Activated CD4-positive, alpha-beta T cell treated with anti-CD3 and anti-CD28 coated beads for 48 hours (primary cell): ENCODE results near the gene NCMAP.
"Not testable (repeated sequence)": the region's sequence is repeated elsewhere in the genome, so short reads cannot be mapped to it uniquely, and the experiment has no call there.

Experiments used
- DNase-seq: peaks from one replicate; pipeline ENCODE4 v3.0.0-alpha.2; 2020

The NCMAP gene

GRCh38 chr1:24555591-24556413, at the start of gene NCMAP:
Gene NCMAP, plus strand, starts transcription at chr1:24556087. Its CDS starts 39,344 bp downstream, at chr1:24595431.
- DNase-seq = peak; percentile 40

GRCh38 chr1:24506691-24507381, 49.1 kb upstream of the NCMAP start:
- DNase-seq = no peak

- no peak for DNase-seq
Observed at GRCh38 chr1:24507405-24507804, 48.5 kb upstream of the NCMAP start.

GRCh38 chr1:24508911-24509310, 47.0 kb upstream of the NCMAP start:
- no peak for DNase-seq

GRCh38 chr1:24513706-24514105, 42.2 kb upstream of the NCMAP start:
- DNase-seq = no peak

GRCh38 chr1:24514946-24515345, 40.9 kb upstream of the NCMAP start:
- DNase-seq = no peak

GRCh38 chr1:24515671-24516209, 40.1 kb upstream of the NCMAP start:
- DNase-seq = not testable (repeated sequence)

GRCh38 chr1:24516506-24516905, 39.4 kb upstream of the NCMAP start:
- DNase-seq = no peak

- no peak for DNase-seq
Observed at GRCh38 chr1:24517898-24518297, 38.0 kb upstream of the NCMAP start.

GRCh38 chr1:24520282-24520681, 35.6 kb upstream of the NCMAP start:
- not testable (repeated sequence) for DNase-seq

- no peak for DNase-seq
Observed at GRCh38 chr1:24525606-24526005, 30.3 kb upstream of the NCMAP start.

- no peak for DNase-seq
Observed at GRCh38 chr1:24526045-24526444, 29.8 kb upstream of the NCMAP start.

- peak; percentile 68 for DNase-seq
Observed at GRCh38 chr1:24526940-24527542, 28.8 kb upstream of the NCMAP start.

GRCh38 chr1:24528744-24529143, 27.1 kb upstream of the NCMAP start:
- DNase-seq = no peak

- not testable (repeated sequence) for DNase-seq
Observed at GRCh38 chr1:24529292-24529691, 26.6 kb upstream of the NCMAP start.

- peak; percentile 80 for DNase-seq
Observed at GRCh38 chr1:24535021-24535424, 20.9 kb upstream of the NCMAP start.

- no peak for DNase-seq
Observed at GRCh38 chr1:24535778-24536177, 20.1 kb upstream of the NCMAP start.

GRCh38 chr1:24536391-24536840, 19.5 kb upstream of the NCMAP start:
- peak; percentile 76 for DNase-seq

GRCh38 chr1:24540051-24540905, 15.6 kb upstream of the NCMAP start:
- peak; percentile 57 for DNase-seq

GRCh38 chr1:24540906-24541710, 14.8 kb upstream of the NCMAP start:
- DNase-seq = peak; percentile 38

- DNase-seq = peak; percentile 53
Observed at GRCh38 chr1:24541711-24542346, 14.1 kb upstream of the NCMAP start.
